ENCODE data around the gene CACNB4. TPM values are rescaled to one million over a fixed set of nuclear protein-coding genes. Genes with fewer than 3 reads are reported as not detected.

Gene CACNB4
- total and polyA plus RNA-seq, 10 of the 15 experiments (the other 5 are each of a cell fraction or from before 2014, with no cell fraction given): 2.0 to 21.6 (median 9.3) TPM

DNA sequence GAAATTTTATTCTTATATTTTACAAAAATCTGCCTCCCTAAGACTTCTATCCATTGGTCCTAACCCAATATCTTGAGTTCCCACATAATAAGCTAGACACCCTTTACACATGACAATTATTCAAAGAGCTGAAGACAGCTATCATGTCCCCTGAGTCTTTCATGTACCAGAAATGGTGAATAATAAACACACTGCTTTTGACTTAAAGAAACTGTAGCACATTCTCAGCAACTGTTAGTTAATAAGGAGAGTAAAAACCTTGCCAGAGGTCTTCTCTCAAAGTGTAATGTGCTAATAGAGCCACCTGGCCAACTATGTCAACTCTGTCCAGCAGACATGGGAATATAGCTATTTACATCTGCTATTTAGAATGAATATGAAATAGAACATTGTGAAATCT is 160.9 kb downstream of the CACNB4 start (continued):
- TF ChIP-seq, protein P1, sequence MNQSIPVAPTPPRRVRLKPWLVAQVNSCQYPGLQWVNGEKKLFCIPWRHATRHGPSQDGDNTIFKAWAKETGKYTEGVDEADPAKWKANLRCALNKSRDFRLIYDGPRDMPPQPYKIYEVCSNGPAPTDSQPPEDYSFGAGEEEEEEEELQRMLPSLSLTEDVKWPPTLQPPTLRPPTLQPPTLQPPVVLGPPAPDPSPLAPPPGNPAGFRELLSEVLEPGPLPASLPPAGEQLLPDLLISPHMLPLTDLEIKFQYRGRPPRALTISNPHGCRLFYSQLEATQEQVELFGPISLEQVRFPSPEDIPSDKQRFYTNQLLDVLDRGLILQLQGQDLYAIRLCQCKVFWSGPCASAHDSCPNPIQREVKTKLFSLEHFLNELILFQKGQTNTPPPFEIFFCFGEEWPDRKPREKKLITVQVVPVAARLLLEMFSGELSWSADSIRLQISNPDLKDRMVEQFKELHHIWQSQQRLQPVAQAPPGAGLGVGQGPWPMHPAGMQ (IDR thresholded peaks at IDR 0.05; ENCODE audit: borderline replicate concordance): no peak
- TF ChIP-seq, protein P2, sequence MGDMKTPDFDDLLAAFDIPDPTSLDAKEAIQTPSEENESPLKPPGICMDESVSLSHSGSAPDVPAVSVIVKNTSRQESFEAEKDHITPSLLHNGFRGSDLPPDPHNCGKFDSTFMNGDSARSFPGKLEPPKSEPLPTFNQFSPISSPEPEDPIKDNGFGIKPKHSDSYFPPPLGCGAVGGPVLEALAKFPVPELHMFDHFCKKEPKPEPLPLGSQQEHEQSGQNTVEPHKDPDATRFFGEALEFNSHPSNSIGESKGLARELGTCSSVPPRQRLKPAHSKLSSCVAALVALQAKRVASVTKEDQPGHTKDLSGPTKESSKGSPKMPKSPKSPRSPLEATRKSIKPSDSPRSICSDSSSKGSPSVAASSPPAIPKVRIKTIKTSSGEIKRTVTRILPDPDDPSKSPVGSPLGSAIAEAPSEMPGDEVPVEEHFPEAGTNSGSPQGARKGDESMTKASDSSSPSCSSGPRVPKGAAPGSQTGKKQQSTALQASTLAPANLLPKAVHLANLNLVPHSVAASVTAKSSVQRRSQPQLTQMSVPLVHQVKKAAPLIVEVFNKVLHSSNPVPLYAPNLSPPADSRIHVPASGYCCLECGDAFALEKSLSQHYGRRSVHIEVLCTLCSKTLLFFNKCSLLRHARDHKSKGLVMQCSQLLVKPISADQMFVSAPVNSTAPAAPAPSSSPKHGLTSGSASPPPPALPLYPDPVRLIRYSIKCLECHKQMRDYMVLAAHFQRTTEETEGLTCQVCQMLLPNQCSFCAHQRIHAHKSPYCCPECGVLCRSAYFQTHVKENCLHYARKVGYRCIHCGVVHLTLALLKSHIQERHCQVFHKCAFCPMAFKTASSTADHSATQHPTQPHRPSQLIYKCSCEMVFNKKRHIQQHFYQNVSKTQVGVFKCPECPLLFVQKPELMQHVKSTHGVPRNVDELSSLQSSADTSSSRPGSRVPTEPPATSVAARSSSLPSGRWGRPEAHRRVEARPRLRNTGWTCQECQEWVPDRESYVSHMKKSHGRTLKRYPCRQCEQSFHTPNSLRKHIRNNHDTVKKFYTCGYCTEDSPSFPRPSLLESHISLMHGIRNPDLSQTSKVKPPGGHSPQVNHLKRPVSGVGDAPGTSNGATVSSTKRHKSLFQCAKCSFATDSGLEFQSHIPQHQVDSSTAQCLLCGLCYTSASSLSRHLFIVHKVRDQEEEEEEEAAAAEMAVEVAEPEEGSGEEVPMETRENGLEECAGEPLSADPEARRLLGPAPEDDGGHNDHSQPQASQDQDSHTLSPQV (IDR thresholded peaks at IDR 0.05): no peak
- TF ChIP-seq STAT3 (IDR thresholded peaks at IDR 0.05; ENCODE audit: low read depth, low read length): no peak
- TF ChIP-seq, protein P3, sequence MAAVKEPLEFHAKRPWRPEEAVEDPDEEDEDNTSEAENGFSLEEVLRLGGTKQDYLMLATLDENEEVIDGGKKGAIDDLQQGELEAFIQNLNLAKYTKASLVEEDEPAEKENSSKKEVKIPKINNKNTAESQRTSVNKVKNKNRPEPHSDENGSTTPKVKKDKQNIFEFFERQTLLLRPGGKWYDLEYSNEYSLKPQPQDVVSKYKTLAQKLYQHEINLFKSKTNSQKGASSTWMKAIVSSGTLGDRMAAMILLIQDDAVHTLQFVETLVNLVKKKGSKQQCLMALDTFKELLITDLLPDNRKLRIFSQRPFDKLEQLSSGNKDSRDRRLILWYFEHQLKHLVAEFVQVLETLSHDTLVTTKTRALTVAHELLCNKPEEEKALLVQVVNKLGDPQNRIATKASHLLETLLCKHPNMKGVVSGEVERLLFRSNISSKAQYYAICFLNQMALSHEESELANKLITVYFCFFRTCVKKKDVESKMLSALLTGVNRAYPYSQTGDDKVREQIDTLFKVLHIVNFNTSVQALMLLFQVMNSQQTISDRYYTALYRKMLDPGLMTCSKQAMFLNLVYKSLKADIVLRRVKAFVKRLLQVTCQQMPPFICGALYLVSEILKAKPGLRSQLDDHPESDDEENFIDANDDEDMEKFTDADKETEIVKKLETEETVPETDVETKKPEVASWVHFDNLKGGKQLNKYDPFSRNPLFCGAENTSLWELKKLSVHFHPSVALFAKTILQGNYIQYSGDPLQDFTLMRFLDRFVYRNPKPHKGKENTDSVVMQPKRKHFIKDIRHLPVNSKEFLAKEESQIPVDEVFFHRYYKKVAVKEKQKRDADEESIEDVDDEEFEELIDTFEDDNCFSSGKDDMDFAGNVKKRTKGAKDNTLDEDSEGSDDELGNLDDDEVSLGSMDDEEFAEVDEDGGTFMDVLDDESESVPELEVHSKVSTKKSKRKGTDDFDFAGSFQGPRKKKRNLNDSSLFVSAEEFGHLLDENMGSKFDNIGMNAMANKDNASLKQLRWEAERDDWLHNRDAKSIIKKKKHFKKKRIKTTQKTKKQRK (IDR thresholded peaks at IDR 0.05; ENCODE audit: low read depth, low read length): no peak
- TF ChIP-seq TAF1 (IDR thresholded peaks at IDR 0.05; ENCODE audit: borderline replicate concordance, low read depth, low read length): no peak
- TF ChIP-seq, protein P4, sequence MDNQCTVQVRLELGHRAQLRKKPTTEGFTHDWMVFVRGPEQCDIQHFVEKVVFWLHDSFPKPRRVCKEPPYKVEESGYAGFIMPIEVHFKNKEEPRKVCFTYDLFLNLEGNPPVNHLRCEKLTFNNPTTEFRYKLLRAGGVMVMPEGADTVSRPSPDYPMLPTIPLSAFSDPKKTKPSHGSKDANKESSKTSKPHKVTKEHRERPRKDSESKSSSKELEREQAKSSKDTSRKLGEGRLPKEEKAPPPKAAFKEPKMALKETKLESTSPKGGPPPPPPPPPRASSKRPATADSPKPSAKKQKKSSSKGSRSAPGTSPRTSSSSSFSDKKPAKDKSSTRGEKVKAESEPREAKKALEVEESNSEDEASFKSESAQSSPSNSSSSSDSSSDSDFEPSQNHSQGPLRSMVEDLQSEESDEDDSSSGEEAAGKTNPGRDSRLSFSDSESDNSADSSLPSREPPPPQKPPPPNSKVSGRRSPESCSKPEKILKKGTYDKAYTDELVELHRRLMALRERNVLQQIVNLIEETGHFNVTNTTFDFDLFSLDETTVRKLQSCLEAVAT (IDR thresholded peaks at IDR 0.05): no peak
- TF ChIP-seq TARDBP (IDR thresholded peaks at IDR 0.05; ENCODE audit: borderline replicate concordance): no peak
- TF ChIP-seq ASH2L (IDR thresholded peaks at IDR 0.05; ENCODE audit: borderline replicate concordance, low read depth): no peak
